ENCODE results near the gene ELK3. TPM values are rescaled to one million over a fixed set of nuclear protein-coding genes. Genes with fewer than 3 reads are reported as not detected.

Gene ELK3
- total and polyA plus RNA-seq, 8 donors = 2.2 to 21.7 (median 12.7) TPM

DNA sequence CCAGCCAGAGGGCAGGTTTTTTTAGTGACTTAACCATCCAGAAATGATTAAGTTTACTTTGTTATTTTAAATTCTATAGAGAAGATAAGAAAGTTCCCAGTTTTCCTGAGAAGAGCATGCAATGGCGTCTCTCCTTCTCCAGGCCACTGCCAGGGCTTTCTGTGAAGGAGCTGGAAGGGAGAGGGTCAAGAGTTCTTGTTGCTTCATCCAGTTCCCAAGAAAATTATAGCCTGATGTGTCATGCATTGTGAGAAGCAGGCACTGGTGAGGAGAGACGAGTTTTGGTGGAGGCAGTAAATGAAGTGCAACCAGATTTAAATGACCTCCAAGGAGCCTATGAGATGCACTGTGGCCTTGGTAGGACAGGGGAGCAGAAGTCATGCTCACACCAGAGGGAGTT lies 14.2 kb downstream of the ELK3 start:
- Histone ChIP-seq H3K36me3 (no peaks in the 10 kb centered on the region), H3K4me1 (peaks cover 10 to 70% (median 24%) of the 10 kb centered on the region in 4 donors), H3K27me3 (no peaks in the 10 kb centered on the region), H3K27ac (peak overlapping the region in 3 of 5 donors; percentile 9 to 59 (median 44)), H3K4me3 (no peak overlapping the region), H3K9me3 (no peaks in the 10 kb centered on the region)
- DNase-seq = no peak
- WGBS, 5 donors = 48 to 64% (median 56%) methylated on average over 2 of the region's 2 CpGs
- TF ChIP-seq, protein P1, sequence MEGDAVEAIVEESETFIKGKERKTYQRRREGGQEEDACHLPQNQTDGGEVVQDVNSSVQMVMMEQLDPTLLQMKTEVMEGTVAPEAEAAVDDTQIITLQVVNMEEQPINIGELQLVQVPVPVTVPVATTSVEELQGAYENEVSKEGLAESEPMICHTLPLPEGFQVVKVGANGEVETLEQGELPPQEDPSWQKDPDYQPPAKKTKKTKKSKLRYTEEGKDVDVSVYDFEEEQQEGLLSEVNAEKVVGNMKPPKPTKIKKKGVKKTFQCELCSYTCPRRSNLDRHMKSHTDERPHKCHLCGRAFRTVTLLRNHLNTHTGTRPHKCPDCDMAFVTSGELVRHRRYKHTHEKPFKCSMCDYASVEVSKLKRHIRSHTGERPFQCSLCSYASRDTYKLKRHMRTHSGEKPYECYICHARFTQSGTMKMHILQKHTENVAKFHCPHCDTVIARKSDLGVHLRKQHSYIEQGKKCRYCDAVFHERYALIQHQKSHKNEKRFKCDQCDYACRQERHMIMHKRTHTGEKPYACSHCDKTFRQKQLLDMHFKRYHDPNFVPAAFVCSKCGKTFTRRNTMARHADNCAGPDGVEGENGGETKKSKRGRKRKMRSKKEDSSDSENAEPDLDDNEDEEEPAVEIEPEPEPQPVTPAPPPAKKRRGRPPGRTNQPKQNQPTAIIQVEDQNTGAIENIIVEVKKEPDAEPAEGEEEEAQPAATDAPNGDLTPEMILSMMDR (IDR thresholded peaks at IDR 0.05) = no peak
- no peak for TF ChIP-seq POLR2A (IDR thresholded peaks at IDR 0.05)
- peak in 1 of 3 donors; percentile 17 for TF ChIP-seq POLR2AphosphoS5 (IDR thresholded peaks at IDR 0.05)
- TF ChIP-seq EP300 (IDR thresholded peaks at IDR 0.05) = no peak
- intact Hi-C loops (cut with DNase I; ENCODE audit: low total_unique reads) = no loop called here

DNA sequence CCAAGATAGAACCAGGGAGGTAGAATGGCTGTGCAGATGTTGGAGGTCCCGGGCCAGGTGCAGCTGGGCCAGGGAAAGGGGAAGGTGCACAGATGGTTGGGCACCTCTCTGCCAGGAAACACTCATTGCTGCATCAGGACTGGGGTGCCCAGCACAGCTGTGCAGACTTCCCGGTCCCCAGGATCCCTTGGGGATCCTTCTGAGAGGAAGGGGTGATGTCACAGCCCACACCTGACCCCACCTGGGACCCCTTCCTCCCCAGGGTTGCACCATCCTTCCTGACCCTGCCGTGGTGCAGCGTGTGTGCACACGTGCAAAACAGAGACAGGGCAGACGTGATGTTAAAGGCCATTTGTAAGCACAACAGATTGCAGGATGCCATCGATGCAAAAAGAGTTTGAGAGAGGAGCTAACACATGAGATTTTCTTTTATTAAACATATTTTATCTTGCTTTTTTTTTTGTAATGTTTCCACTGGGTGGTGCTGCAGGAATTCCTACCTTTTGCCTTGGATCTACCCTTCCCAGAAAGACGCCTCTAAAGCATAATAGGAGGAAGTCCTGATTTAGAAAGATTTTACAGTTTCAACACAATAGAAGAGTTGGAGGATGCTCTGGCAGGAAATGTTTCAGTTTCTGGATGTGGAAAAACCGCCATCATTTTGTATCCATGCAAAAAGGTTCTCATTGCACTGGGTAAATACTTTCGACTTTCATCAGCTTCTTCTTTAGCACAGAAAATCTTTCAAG lies 14.8 kb downstream of the ELK3 start:
- intact Hi-C loops (cut with DNase I; ENCODE audit: low total_unique reads) = no loop called here
- WGBS, 5 donors = 44 to 67% (median 61%) methylated on average over 9 to 10 of the region's 10 CpGs
- no peaks in the 10 kb centered on the region for H3K27me3 ChIP-seq
- no peak for TF ChIP-seq POLR2A (IDR thresholded peaks at IDR 0.05)
- no peak for TF ChIP-seq EP300 (IDR thresholded peaks at IDR 0.05)
- TF ChIP-seq POLR2AphosphoS5 (IDR thresholded peaks at IDR 0.05) = no peak
- TF ChIP-seq, protein P1 (IDR thresholded peaks at IDR 0.05) = no peak
- H3K4me1 ChIP-seq = peaks cover 10 to 70% (median 24%) of the 10 kb centered on the region in 4 donors
- peak overlapping the region in 3 of 5 donors; percentile 9 to 59 (median 44) for H3K27ac ChIP-seq
- no peak overlapping the region for H3K4me3 ChIP-seq
- H3K9me3 ChIP-seq = no peaks in the 10 kb centered on the region
- DNase-seq = no peak
- no peaks in the 10 kb centered on the region for H3K36me3 ChIP-seq

DNA sequence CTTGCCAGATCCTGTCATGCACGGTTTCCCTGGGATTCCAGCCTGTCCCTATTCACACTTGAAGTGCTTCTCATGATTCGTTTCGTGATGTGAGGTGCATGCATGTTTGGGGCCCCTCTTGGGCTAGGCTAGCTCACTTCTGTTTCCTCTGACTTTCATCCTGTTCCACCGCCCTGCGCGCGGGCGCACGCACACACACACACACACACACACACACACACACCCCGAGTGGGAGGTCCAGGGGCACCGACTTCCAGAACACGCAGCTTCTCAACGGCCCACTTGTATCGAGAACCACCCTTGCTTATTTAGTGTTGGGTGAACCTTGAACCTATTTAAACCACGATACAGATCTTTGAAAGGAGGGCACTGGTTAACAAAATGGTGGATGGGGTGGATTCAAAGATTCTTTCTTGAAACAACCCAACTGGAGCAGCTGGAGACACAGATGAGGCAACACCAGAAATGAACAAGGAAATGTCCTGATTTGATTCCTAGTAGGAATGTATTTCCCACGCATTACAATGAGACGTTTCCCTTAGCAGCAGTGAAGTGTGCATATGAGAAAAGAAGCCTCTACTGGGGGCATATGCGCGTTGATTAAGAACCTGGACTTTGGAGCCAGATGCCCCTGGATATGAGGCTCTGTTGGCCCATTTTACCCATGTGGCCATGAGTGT lies 16.3 kb downstream of the ELK3 start:
- Histone ChIP-seq H3K4me3 (no peak overlapping the region), H3K36me3 (no peaks in the 10 kb centered on the region), H3K9me3 (no peaks in the 10 kb centered on the region), H3K27ac (peak overlapping the region in 4 of 5 donors; percentile 10 to 44 (median 30)), H3K4me1 (peaks cover 10 to 74% (median 31%) of the 10 kb centered on the region in 4 donors), H3K27me3 (no peaks in the 10 kb centered on the region)
- DNase-seq = no peak
- TF ChIP-seq, protein P1 (IDR thresholded peaks at IDR 0.05) = no peak
- TF ChIP-seq EP300 (IDR thresholded peaks at IDR 0.05) = no peak
- intact Hi-C loops (cut with DNase I; ENCODE audit: low total_unique reads) = loop anchor here (5.0 to 10.0 kb wide), 2 partner anchors 148 to 304 kb away; no protein-coding TSS in a partner anchor
- WGBS, 5 donors = 55 to 80% (median 69%) methylated on average over 19 of the region's 19 CpGs

DNA sequence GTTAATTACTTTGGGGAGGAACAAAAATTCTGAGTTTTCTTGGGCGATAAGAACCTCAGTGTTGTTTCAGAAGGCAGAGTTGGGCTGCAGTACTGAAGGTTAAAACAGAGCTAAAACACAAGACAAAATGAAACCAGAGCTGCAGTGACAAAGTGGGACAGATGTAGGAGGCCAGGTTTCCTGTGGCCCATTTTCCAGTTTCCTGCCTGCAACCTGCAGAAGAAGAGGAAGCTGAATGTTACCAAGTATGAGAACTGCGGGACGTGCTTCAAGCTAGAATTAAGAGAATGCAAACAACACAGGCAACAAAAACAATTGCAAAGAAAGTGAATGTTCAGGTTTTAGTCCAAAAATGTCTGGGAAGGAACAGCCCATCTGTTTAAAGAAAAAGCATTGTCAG lies 17.8 kb downstream of the ELK3 start:
- H3K9me3 ChIP-seq = no peaks in the 10 kb centered on the region
- TF ChIP-seq, protein P1 (IDR thresholded peaks at IDR 0.05) = no peak
- no peak for TF ChIP-seq POLR2AphosphoS5 (IDR thresholded peaks at IDR 0.05)
- TF ChIP-seq EP300 (IDR thresholded peaks at IDR 0.05) = no peak
- TF ChIP-seq POLR2A (IDR thresholded peaks at IDR 0.05) = no peak
- WGBS, 5 donors = 66 to 78% (median 69%) methylated on average over 3 of the region's 3 CpGs

More for the DNA sequence above, 17.8 kb downstream of the ELK3 start:
- no peaks in the 10 kb centered on the region for H3K27me3 ChIP-seq
- H3K27ac ChIP-seq = peak overlapping the region in 4 of 5 donors; percentile 16 to 44 (median 30)
- peaks cover 10 to 66% (median 33%) of the 10 kb centered on the region in 4 donors for H3K4me1 ChIP-seq
- DNase-seq = no peak
- intact Hi-C loops (cut with DNase I; ENCODE audit: low total_unique reads) = loop anchor here (5.0 to 10.0 kb wide), 2 partner anchors 150 to 303 kb away; no protein-coding TSS in a partner anchor
- H3K4me3 ChIP-seq = no peak overlapping the region
- H3K36me3 ChIP-seq = peaks cover 0 to 9% (median 0%) of the 10 kb centered on the region in 4 donors

Measured in stomach (tissue), 9 donors.